ENCODE results near the gene CADM4. TPM values are rescaled to one million over a fixed set of nuclear protein-coding genes. Genes with fewer than 3 reads are reported as not detected.
"Not testable (repeated sequence)": the region's sequence is repeated elsewhere in the genome, so short reads cannot be mapped to it uniquely, and the experiment has no call there.

Gene CADM4
- total and polyA plus RNA-seq, 4 donors: 0.47 to 4.9 (median 3.3) TPM

GRCh38 chr19:43589277-43589676 lies 50.4 kb downstream of the CADM4 start:
- Histone ChIP-seq H3K9ac (ENCODE audit: low read depth in 1 of 2, low read length in 2 of 2) (no peak overlapping the region), H3K4me3 (ENCODE audit: low read depth in 1 of 3, low read length in 3 of 3) (no peak overlapping the region), H3K9me3 (ENCODE audit: control insufficient read depth in 4 of 4, low read length in 3 of 4) (no peaks in the 10 kb centered on the region), H3K36me3 (ENCODE audit: control insufficient read depth in 4 of 4, insufficient read depth in 3 of 4, low read depth in 1 of 4, low read length in 3 of 4) (peaks cover 4 to 28% (median 7%) of the 10 kb centered on the region in 4 donors), H3K27ac (ENCODE audit: low read depth in 1 of 2, low read length in 2 of 2) (no peak overlapping the region), H3K4me1 (ENCODE audit: control insufficient read depth in 4 of 4, insufficient read depth in 4 of 4, low read length in 3 of 4) (peaks cover 3 to 16% (median 12%) of the 10 kb centered on the region in 4 donors), H3K27me3 (ENCODE audit: control insufficient read depth in 4 of 4, insufficient read depth in 4 of 4, low read length in 3 of 4) (no peaks in the 10 kb centered on the region)
- WGBS: 90% methylated on average over 5 of the region's 5 CpGs
- TF ChIP-seq REST (IDR thresholded peaks at IDR 0.05) (no peak), HNF4G (IDR thresholded peaks at IDR 0.05) (no peak), RXRA (IDR thresholded peaks at IDR 0.05) (no peak), RAD21 (IDR thresholded peaks at IDR 0.05) (no peak), JUND (IDR thresholded peaks at IDR 0.05) (no peak), FOXA2 (IDR thresholded peaks at IDR 0.05) (no peak), MAX (IDR thresholded peaks at IDR 0.05) (no peak), HNF4A (conservative IDR thresholded peaks at IDR 0.05) (no peak), SP1 (IDR thresholded peaks at IDR 0.05) (no peak), ZBTB33 (IDR thresholded peaks at IDR 0.05) (no peak), ATF3 (IDR thresholded peaks at IDR 0.05) (no peak)
- no peak for DNase-seq (ENCODE audit: low spot score)

- peak; percentile 16 to 57 for TF ChIP-seq RXRA (IDR thresholded peaks at IDR 0.05)
- peak; percentile 39 for TF ChIP-seq ATF3 (IDR thresholded peaks at IDR 0.05)
- peak; percentile 22 to 68 for TF ChIP-seq HNF4A (conservative IDR thresholded peaks at IDR 0.05)
- not testable (repeated sequence) for H3K27me3 ChIP-seq (ENCODE audit: control insufficient read depth in 4 of 4, insufficient read depth in 4 of 4, low read length in 3 of 4); H3K27ac ChIP-seq (ENCODE audit: low read depth in 1 of 2, low read length in 2 of 2); H3K4me3 ChIP-seq (ENCODE audit: low read depth in 1 of 3, low read length in 3 of 3); H3K9ac ChIP-seq (ENCODE audit: low read depth in 1 of 2, low read length in 2 of 2); H3K9me3 ChIP-seq (ENCODE audit: control insufficient read depth in 4 of 4, low read length in 3 of 4); DNase-seq (ENCODE audit: low spot score)
- Histone ChIP-seq H3K36me3 (ENCODE audit: control insufficient read depth in 4 of 4, insufficient read depth in 3 of 4, low read depth in 1 of 4, low read length in 3 of 4) (peaks cover 0 to 16% (median 0%) of the 10 kb centered on the region in 4 donors), H3K4me1 (ENCODE audit: control insufficient read depth in 4 of 4, insufficient read depth in 4 of 4, low read length in 3 of 4) (peaks cover 3 to 12% (median 10%) of the 10 kb centered on the region in 4 donors)
- WGBS: 93% methylated on average over 3 of the region's 3 CpGs
Observed at GRCh38 chr19:43587029-43587428, 52.6 kb downstream of the CADM4 start.

GRCh38 chr19:43586346-43586745 lies 53.3 kb downstream of the CADM4 start:
- Histone ChIP-seq H3K9me3 (ENCODE audit: control insufficient read depth in 4 of 4, low read length in 3 of 4) (no peaks in the 10 kb centered on the region), H3K9ac (ENCODE audit: low read depth in 1 of 2, low read length in 2 of 2) (no peak overlapping the region), H3K4me1 (ENCODE audit: control insufficient read depth in 4 of 4, insufficient read depth in 4 of 4, low read length in 3 of 4) (peaks cover 3 to 14% (median 10%) of the 10 kb centered on the region in 4 donors), H3K4me3 (ENCODE audit: low read depth in 1 of 3, low read length in 3 of 3) (no peak overlapping the region), H3K36me3 (ENCODE audit: control insufficient read depth in 4 of 4, insufficient read depth in 3 of 4, low read depth in 1 of 4, low read length in 3 of 4) (peaks cover 0 to 13% (median 0%) of the 10 kb centered on the region in 4 donors), H3K27me3 (ENCODE audit: control insufficient read depth in 4 of 4, insufficient read depth in 4 of 4, low read length in 3 of 4) (no peaks in the 10 kb centered on the region), H3K27ac (ENCODE audit: low read depth in 1 of 2, low read length in 2 of 2) (no peak overlapping the region)
- WGBS: 93% methylated on average over 2 of the region's 2 CpGs
- TF ChIP-seq ZBTB33 (IDR thresholded peaks at IDR 0.05) (no peak), HNF4A (conservative IDR thresholded peaks at IDR 0.05) (no peak), SP1 (IDR thresholded peaks at IDR 0.05) (no peak), CTCF (IDR thresholded peaks at IDR 0.05; ENCODE audit: low read depth, low read length, missing input control) (no peak)
- DNase-seq (ENCODE audit: low spot score): no peak

Data from liver (tissue), 9 donors.